COR-L47 (cell line): ENCODE results near the gene TECTA.

Source experiments
- DNase-seq: peaks from one replicate; lab custom pipeline; 2025; lab: John Stamatoyannopoulos, UW

The TECTA gene

DNA sequence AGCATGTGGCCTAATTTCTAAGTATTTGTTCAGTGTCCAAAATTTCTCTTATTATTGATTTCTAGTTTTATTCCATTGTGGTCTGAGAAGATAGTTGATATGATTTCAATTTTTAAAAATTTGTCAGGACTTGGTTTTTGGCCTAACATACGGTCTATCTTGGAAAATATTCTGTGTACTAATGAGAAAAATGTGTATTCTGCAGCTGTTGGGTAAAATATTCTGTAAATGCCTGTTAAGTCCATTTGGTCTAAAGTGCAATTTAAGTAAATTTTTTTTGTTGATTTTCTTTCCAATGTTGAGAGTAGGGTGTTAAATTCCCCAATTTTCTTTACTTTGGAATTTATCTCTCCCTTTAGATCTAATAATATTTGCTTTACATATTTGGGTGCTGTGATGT, 78.3 kb downstream of the TECTA start:
- DNase-seq = no peak

DNA sequence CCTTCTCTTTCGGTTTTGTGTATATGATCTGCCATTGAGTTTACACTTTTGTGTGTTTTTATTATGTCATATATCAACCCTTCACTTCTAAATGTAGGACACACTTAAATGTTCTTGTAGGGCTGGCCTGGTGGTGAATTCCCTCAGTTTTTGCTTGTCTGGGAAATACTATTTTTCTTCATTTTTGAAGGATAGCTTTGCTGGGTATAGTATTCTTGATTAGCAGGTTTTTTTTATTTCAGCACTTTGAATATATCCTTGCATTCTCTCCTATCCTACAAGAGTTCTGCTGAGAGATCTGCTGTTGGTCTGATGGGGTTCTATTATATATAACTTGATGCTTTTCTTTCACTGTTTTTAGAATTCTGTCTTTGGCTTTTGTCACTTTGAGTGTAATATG, 79.1 kb downstream of the TECTA start:
- no peak for DNase-seq

DNA sequence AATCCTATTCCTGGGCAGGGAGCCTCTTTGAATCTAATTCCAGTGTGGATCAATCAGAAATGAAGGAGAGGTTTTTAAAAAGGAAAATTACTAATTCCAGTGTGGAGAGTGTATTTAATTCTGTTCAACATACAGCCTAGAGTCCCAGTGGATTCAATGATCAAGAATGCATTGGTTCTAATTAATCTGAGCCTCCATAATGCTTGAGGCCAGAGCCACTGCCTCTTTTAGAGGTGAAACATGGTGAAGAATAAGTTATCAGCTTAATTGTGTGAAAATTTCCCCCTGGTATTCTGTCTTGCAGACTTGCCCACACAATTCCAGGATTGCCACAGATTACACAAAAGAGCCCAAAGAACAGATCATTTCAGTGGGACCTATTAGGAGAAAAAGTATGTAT, 87.7 kb downstream of the TECTA start:
- DNase-seq = no peak

DNA sequence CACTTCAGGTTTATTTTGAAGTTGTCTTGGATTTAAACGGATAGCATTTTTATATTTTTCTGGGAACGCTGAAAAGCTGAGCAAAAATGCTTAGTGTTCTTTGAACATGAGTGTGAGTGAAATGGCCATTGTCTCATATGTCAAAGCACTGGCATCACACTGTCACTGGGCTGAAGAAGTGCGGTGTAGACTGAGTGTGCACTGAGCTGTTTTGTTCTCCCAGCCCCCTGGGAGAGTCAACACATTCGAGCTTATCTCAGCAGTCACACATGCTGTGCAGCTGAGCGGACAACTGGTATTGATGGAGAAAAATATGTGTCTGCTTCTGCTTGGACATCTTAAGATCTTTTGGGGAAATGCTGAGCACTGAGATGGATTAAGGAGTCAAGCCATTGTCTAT, 90.8 kb downstream of the TECTA start:
- DNase-seq = no peak

DNA sequence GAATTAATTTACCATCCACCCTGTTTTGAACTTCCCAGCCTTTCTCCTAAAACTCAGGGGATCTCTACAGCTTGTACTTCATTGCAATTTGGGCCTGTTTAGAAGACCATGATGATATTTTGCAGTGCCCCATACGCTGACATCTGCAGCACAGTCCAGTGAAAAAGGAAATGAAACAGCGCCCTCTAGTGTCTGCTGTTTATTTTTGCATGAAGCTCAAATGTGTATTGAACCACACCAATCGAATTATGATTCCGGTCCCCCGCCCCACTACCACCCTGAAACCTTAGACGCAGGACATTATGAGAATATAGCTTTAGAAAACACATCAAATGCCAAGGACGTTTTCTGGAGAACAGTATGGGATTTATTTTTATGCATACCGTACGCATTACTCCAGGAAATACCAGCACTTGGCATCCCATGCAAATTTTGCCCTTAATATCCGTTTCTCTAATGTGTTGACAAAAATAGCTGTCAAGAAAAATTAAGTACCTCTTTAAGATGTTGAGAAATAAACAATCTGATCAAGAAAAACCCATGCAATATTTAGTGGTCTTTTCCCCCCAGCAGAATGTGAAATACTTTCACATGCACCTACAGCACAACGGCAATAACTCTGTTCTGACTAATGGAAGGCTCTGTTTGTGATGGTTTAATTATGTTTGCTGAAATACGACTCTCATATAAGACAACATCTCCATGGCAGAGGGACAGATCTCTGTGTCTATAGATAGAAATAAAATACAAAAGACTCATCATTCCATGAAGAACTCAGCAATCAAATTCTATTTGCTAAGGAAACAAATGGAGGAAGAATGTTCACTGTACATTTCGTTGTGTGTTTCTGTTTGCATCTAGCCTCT, 93.9 kb downstream of the TECTA start:
- DNase-seq = peak; percentile 50

DNA sequence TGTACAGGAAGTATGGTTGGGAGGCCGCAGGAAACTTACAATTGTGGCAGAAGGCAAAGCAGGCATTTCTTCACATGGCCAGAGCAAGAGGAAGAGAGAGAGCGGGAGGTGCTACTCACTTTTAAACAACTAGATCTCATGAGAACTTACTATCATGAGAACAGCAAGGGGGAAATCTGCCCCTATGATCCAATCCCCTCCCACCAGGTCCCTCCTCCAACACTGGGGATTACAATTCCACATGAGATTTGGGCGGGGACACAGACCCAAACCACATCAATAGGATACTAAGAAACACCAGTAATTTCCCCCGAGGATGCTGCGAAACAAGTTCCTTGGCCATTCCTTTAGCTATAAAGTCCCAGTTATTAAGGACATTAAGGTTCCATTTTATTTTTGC, 97.4 kb downstream of the TECTA start:
- DNase-seq = no peak

DNA sequence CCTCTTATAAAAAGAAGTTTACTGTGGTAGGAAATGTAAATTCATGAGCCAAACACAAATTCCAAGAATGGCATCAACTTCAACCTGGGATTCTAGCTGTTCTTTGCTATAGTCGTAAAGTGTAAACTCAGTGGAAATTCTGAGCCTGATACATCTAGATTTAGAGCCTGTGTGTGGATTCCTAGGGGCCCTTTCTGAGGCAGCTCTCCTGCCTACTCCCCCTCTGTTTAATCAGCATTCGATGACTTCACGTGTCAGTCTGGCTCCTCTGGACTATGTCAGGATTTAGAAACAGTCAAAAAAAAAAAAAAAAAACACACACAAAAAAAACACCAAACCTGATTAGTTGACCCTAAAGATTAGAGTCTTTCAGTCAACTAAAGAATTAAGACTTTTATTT, 98.5 kb downstream of the TECTA start:
- DNase-seq = no peak

DNA sequence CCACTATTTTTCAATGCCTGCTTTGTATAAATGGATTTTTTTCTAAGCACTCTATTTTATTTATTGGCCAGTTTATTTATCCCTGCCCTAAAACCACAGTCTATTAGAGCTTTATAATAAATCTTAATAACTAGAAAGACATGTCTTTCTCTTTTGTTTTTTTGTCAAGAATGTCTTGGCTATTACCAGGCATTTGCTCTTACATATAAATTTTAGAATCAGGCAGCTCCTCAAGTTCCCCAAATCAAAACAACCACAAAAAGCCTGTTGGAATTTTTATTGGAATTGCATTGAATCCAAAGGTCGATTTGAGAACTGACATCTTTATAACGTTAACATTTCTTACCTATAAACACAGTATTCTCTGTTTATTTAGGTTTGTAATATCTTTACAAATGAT, 105.8 kb downstream of the TECTA start:
- no peak for DNase-seq

DNA sequence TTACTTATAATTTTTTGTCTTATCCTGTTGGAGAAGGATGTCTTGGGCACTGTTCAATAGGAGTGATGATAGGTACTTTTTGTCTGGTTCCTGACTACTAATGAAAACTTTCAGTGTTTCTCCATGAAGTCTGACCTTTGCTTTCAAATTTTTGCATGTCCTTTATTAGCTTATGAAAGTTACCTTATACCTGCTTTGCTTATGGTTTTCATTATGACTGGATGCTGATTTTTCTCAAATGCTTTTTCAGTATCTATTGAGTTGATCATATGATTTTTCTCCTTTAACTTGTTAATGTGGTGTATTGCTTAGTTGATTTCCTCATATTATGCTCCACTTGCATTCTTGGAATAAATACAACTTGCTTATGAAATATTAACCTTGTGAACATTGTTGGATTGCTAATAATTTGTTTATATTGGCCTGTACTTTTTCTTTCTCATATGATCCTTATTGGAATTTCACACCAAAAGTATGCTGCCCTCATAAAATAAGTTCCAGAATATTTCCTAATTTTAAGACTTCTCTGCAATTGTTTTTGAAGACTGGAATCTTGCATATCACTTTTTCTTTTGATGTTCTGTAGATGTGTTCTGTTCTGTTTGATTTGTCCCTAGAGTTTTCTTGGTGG, 106.6 kb downstream of the TECTA start:
- no peak for DNase-seq

DNA sequence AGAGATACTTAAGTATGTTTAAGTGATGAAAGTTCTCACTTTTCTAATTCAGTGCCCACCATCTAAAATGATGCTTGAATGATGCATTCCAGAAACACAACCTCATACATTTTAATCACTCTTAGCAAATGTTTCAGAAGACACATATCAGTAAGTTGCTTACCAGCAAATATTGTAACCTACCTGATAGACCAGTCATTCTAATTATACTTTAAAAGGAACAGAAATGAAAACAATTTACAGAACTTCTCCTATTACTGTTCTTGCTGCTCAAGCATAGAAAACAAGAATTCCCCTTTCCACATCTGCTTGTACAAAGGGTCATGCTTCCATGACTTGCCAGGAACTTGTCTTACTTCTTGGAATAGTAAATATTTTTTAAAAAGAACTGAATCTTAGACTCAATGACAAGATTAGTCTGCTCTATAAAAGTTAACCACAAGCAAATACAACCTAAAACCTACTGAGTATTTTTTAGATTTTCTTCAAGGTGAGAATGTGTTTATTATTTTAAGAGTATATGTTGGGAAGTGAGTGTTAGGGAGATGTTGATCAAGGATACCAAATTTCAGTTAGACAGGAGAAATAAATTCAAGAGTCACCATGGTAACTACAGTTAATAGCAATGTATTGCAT, 109.5 kb downstream of the TECTA start:
- no peak for DNase-seq

DNA sequence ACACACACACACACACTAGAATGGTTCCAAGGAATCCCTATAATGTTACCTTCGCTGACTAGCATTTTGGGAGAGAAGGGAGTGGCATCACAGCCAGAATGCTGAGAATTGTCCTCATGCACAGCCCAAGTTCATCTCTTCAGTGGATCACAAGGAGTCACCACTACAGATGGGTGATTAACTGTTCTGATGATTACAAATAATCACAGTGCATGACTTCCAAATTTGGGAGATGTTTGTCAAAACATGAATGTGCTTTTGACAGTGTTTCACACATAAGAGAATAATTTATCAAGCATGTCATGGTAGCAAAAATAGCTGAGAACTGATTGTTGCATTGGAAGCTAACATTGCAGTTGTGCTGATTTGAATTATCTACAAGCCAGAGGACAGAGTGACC, 110.6 kb downstream of the TECTA start:
- no peak for DNase-seq

DNA sequence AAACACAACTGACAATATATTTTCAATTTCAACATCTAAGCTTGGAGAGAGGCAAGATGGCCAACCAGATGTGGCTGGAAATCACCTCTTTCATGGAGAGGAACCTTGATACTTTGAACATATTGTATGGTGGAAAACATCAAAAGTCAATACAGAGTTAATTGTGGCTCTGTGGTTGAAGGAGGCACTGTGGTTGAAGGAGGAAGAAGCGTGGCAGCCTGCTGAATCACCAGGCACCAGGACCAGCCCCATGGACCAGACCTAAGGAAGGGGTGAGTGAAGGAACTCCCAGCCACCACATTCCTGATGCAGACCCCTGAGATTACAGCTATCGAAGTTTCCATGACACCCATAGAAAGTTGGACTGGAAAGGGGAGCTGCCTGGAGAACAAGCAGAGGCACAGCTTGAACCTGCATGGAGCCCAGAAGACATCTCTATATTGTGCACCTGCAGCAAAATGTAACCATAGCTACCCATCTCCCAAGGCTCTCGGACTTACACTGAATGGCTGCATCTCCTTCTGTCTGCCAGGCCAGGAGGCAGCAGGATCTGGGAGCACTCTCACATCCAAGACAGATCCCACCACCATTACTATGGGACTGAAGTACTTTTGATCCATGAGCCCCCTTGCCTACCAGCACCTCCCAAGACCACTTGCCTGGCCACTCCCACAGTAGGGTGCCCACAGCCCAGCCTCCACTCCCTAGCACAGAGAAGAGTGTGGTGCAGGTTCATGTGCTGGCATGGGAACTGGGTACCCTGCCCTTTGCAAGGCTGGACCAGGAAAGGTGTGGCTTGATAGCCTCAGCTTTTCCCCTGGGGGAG, 111.7 kb downstream of the TECTA start:
- no peak for DNase-seq

DNA sequence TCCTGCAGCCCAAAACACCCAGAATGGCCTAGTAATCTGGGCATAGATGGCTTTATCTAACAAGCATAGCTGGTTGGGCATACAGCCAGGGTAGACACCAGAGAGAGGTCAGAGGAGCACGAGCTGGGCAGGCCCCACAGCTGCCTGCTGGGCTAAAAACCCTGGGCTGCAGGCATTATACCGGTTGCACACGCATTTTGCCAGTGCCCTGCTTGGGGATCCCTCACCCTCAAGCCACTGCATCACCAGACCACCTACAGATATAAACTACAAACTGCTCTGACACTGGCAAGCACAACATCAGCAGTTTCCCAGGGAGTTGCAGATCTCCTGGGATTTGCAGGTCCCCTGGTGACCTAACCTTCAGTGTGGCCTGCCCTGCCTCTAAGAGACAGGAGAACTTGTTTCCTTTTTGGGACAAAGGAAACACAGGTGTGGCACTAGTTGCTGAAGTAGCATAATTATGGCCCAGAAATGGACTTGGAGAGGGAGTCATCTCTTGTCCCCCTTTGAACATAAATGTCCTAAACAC, 112.4 kb downstream of the TECTA start:
- no peak for DNase-seq

DNA sequence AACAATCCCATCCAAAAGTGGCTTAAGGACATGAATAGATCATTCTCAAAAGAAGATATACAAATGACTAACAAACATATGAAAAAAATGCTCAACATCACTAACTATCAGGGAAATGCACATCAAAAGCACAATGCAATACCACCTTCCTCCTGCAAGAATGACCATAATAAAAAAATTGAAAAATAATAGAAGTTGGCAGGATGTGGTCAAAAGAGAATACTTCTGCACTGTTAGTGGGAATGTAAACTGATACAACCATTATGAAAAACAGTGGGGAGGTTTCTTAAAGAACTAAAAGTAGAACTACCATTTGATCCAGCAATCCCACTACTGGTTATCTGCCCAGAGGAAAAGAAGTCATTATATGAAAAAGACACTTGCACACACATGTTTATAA, 113.8 kb downstream of the TECTA start:
- DNase-seq = no peak

DNA sequence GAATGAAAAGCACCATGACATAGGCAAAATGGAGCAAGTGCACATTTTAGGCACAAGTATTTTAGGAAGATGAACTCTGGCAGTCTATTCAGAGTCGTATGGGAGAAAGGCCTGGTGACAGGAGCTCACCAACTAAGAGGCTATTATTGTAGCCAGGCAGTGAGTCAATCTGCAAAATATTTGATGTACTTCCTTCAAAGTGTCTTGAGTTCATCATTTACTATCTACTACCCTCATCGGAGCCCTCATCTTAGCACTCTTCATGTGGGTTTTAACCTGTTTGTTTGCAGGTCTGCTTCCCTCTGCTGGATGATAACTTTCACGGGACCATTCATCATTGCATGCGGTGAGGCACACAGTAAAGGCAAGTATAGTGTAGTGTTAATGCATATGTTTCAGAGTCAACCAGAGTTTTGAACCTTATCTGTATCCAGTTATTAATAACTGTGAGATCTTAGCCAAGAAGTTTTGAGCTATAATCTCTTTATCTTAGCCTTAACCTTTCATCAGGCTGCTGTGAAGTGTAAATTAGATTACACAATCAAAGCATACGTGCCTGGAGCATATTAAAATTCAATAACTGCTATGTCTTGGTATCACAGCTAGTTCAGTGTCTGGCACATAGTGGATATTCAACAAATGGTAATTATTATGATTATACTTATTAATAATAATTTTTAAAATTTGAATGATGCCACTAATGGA, 120.6 kb downstream of the TECTA start:
- DNase-seq = no peak

DNA sequence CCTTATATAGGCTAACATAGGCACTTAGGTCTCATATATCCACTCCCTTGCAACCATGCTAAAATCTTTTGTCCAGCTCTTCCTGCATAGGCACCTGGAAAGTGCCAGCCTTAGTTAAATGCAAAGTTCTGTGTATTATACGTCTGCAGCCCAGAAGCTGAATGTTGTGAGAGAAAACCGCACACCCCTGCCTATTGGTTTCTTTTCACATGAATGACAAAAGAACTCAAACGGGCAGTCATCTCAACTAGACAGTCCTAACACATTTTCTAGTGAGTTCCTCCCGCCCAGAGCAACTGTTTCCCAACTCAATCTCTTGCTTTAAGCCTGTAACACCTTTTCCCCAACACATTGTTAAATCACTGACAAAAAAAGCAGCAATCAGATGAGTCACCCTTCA, 122.1 kb downstream of the TECTA start:
- no peak for DNase-seq

DNA sequence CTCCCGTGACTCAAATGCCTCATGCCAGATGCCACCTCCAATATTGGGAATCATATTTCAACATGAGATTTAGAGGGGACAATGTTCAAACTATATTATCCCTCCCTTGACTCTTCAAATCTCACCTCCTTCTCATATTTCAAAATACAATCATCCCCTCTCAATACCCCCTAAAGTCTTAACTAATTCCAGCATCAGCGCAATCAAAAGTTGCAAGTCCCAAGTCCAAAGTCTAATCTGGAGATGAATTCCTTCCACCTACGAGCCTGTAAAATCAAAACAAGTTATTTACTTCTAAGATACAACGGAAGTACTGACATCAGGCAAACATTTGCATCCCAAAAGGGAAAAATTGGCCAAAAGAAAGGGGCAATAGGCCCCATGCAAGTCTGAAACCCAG, 124.3 kb downstream of the TECTA start:
- no peak for DNase-seq

DNA sequence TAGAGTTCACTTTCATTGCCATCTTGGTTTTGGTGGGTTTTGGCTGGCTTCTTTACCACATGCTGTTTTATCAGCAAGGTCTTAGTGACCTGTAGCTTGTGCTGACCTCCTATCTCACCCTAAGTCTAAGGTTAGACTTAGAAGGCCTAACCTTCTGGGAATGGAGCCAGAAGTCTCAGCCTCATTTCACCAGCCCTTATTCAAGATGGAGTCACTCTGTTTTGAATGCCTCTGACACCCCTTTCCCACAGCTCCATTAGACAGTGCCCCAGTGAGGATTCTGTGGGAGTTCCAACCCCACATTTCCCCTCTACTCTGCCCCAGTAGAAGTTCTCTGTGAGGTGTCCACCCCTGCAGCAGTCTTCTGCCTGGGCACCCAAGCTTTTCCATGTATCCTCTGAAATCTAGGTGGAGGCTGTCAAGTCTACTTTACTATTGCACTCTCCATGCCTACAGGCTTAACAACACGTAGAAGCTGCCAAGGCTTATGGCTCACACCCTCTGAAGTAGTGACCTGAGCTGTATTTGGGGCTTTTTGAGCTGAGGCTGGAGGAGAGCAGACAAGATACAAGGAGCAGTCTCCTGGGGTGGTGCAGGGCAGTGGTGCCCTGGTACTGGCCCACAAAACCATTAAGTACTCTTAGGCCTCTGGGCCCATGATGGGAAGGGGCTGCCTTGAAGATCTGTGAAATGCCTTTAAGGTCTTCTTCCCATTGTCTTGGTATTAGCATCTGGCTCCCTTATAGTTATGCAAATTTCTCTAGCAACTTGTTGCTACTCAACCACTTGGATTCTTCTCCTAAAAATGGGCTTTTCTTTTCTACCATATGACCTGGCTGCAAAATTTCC, 125.6 kb downstream of the TECTA start:
- no peak for DNase-seq

DNA sequence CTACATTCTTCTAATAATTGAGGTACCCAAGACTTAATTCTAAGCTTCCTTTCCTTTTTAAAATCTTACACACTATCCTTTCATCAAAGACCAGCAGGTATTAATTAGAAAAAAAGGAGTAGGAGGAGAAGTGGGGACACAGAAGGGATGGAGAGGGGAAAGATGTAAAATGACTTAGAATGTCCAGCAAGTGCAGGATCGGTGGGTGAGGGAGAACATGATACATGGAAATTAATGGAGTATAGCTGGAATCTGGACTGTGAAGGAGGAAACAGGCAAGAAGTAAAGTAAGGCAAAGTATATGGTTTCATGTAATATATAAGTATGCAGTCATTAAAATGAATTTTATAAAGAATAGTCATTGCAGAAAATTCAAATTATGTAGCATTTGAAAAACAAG, 127.8 kb downstream of the TECTA start:
- DNase-seq = no peak

DNA sequence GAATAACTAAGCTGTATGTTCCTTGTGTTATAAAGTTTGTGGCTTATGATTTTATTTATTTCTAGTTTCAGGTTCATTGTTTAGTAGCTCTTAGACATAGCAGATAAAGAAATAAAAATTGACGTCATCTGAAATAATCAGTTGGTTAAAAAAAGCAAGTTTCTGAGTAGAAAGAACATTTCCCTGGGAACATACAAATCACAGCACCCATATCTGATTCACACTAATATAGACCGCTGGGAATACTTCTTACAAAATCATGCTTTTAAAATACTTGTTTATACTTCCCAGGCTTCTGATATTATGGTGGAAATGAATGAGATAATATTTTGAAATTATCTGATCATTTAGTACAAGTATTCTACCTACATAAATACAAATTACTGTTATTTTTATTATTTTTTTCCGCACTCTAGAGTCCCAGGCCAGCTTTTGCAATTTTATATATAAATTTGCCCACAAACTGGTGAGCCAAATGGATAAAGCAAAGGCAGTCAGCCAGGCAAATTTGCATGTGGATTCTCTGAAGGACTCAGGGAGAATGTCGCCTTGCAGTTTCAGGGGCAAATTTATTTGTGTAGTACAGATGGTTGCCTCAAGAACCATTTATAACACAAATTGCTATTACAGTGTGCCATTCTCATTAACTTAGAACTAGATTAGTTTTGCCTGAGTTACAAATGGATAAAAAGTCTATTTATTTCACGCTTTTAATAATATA, 128.6 kb downstream of the TECTA start:
- no peak for DNase-seq
